ENCODE results near the gene ZNF407.

ZNF407 gene

DNA sequence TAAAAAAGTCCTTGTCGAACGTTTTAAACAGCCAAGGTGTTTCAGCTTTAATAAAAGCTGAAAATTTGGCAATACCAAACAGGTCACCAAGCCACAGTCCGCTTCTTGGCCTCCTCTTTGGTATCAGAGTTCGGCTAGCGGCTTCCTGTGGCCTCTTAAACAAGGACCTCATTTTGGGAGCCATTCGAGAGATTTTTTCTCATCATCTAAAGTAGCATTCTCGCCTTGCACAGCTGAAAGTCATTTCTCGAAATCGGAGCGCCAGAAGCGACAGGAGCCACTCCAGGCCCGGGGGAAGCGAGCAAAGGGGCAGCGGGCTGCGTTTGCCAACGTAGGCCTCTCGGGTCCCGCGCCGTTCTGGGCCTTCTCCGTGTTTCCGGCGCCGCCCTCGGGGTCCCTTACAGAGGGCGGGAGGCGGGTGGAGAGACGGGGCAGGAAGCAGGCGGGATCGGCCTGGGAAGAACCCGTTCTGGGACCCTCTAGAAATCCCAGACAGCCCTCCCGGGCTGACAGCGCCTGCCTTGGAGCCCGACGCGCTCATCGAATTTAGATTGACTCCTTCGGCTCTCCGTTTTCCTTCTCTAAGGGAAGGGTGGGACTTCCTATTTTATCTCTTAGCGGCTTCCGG lies 522 bp upstream of the ZNF407 start:
- DNase-seq (ENCODE audit: low spot score) = peak; percentile 38
- TF ChIP-seq, protein P1, sequence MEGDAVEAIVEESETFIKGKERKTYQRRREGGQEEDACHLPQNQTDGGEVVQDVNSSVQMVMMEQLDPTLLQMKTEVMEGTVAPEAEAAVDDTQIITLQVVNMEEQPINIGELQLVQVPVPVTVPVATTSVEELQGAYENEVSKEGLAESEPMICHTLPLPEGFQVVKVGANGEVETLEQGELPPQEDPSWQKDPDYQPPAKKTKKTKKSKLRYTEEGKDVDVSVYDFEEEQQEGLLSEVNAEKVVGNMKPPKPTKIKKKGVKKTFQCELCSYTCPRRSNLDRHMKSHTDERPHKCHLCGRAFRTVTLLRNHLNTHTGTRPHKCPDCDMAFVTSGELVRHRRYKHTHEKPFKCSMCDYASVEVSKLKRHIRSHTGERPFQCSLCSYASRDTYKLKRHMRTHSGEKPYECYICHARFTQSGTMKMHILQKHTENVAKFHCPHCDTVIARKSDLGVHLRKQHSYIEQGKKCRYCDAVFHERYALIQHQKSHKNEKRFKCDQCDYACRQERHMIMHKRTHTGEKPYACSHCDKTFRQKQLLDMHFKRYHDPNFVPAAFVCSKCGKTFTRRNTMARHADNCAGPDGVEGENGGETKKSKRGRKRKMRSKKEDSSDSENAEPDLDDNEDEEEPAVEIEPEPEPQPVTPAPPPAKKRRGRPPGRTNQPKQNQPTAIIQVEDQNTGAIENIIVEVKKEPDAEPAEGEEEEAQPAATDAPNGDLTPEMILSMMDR (conservative IDR thresholded peaks at IDR 0.05; ENCODE audit: low read depth) = no peak
- ChIA-PET POLR2A (ENCODE audit: low non-redundant PET) (no interaction called here), CTCF (interaction anchor here (0.6 kb wide), 1 partner anchor 249 kb away, joined by 4 read pairs; no protein-coding TSS in a partner anchor)
- peak overlapping the region; percentile 95 for H3K27ac ChIP-seq

DNA sequence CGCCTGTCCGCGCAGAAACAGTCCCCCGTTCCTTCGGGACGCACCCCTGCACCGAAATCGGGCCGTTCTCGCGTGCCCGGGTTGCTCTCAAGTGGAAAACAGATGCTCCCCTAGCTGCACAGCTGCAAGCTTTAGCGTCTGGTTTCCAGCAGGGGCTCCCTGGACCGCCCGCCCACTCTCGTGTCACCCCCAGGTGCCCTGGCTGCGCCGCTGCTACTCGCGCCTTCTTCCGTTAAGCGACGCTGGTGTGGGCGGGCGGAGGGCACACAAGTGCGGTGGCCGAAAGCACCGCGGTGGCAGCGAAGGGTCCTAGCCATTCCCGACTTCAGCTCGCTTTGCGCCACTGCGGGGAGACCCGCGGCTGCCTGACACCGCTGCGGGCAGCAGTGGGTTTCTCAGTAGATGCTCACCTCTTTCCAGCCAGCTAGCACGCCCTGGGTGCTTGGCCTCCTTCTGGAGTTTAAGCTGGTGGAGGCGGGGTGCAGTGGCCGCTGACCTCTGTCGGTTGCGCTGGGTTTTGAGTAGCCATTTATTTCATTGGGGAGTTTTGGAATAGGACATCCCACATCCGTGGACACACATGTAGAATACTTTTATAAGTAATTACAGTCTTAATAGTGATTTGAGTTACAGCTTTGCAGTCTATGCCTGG lies 806 bp downstream of the ZNF407 start:
- ChIA-PET CTCF (interaction anchor here (0.5 kb wide), 1 partner anchor 73 kb away, joined by 3 read pairs; no protein-coding TSS in a partner anchor), POLR2A (ENCODE audit: low non-redundant PET) (interaction anchor here (1.0 kb wide), 1 partner anchor 17 kb away, joined by 3 read pairs; no protein-coding TSS in a partner anchor)
- peak overlapping the region; percentile 95 for H3K27ac ChIP-seq
- peak; percentile 18 for DNase-seq (ENCODE audit: low spot score)
- TF ChIP-seq, protein P1 (conservative IDR thresholded peaks at IDR 0.05; ENCODE audit: low read depth) = no peak; the same call in 1 of the 2 replicates

DNA sequence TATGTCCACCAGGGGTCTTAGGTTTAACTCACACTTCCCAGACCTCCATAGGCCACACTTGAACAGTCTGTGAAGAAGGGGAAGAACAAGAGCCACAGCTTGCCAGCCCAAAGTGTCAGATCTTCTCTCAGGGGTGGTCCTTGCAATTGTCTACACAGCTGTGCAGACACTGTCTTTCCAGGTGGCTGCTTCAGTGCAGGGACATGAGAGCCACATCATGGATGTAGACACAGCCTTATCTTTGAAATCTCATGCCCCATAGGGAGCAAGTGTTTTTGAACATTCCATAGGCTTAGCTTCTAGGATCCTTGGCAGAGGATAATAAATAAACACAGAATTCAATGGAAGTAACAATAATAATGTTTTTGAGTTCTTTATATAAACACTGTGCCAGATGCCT lies 6.7 kb downstream of the ZNF407 start:
- H3K27ac ChIP-seq = no peak overlapping the region
- ChIA-PET POLR2A (ENCODE audit: low non-redundant PET) (no interaction called here), CTCF (no interaction called here)
- TF ChIP-seq, protein P1 (conservative IDR thresholded peaks at IDR 0.05; ENCODE audit: low read depth) = no peak
- DNase-seq (ENCODE audit: low spot score) = no peak

DNA sequence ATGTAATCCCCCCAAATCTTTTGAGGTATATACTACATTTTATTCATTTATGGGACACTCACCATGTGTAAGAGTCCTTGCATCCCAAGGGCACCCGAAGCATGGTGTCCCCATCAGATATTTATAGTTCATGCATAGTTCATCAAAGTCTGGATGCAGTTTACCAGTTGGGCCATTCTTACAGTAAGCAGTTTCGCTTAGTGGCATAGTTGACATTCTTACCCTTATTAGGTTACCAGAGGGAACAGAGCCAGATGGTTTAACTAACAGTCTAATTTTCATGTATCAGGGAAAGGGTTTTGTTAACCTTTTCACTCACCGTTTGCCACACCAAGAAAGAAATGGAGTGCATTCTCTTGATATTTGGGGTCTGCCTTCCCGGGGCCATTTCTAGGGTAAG lies 7.1 kb downstream of the ZNF407 start:
- DNase-seq (ENCODE audit: low spot score) = no peak
- TF ChIP-seq, protein P1 (conservative IDR thresholded peaks at IDR 0.05; ENCODE audit: low read depth) = no peak
- ChIA-PET POLR2A (ENCODE audit: low non-redundant PET) (no interaction called here), CTCF (no interaction called here)
- no peak overlapping the region for H3K27ac ChIP-seq

DNA sequence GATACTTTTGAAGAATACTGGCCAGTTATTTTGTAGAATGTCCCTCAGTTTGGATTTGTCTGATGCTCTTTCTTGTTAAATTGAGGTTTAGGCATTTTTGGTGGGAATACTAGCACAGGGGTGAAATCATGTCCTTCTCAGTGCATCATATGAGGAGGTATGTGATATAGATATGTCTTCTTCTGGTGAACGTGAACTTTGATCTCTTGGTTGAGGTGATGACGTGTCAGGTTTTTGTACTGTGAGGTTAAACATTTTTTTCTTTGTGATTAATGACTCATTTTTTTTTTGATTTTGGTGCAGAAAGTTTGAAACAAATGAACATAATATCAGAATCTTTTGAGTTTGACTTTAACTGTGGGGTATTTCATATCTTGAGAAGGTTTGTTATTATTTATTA lies 11.0 kb downstream of the ZNF407 start:
- TF ChIP-seq, protein P1 (conservative IDR thresholded peaks at IDR 0.05; ENCODE audit: low read depth) = no peak
- POLR2A ChIA-PET (ENCODE audit: low non-redundant PET) = no interaction called here
- CTCF ChIA-PET = no interaction called here
- DNase-seq (ENCODE audit: low spot score) = no peak
- H3K27ac ChIP-seq = no peak overlapping the region

DNA sequence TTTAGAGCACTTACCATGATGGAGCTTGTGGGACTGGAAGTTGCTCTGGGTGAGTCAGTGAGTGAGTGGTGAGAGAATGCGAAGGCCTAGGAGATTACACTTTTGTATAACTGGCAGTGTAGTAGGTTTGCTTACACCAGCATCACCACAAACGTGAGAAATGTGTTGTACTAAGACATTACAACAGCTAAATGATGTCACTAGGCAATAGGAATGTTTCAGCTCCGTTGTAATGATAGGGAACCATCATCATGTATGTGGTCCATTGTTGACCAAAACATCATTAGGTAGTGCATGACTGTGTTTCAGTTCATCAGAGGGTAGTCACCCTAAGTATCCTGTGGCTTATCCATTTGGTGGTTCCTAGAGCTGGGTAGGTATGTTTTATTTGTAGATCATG lies 11.9 kb downstream of the ZNF407 start:
- DNase-seq (ENCODE audit: low spot score) = no peak
- CTCF ChIA-PET = no interaction called here
- POLR2A ChIA-PET (ENCODE audit: low non-redundant PET) = no interaction called here
- TF ChIP-seq, protein P1 (conservative IDR thresholded peaks at IDR 0.05; ENCODE audit: low read depth) = no peak
- no peak overlapping the region for H3K27ac ChIP-seq
